ENCODE measurements around the gene ST3GAL3. TPM values are rescaled to one million over a fixed set of nuclear protein-coding genes. Genes with fewer than 3 reads are reported as not detected.

ST3GAL3 gene
- total RNA-seq, 1 experiment from 2014 or later = 8.3 TPM

GRCh38 chr1:43830802-43831201 lies 123.5 kb downstream of the ST3GAL3 start:
- Mint-ChIP-seq H3K4me1 (peaks cover 38 to 43% of the 10 kb centered on the region in 2 experiments), H3K36me3 (ENCODE audit: insufficient read depth in 1 of 3, low read depth in 3 of 3) (peaks cover 0 to 2% (median 0%) of the 10 kb centered on the region in 3 experiments; a peak in 2 of 7 replicates), H3K9me3 (no peaks in the 10 kb centered on the region; a peak in 1 of 5 replicates), H3K27ac (no peak overlapping the region), H3K4me3 (no peak overlapping the region), H3K27me3 (ENCODE audit: low read depth) (no peaks in the 10 kb centered on the region)
- Histone ChIP-seq H3K18ac (ENCODE audit: insufficient read length, low read depth, low read length) (no peak overlapping the region), H3K27ac (ENCODE audit: insufficient read length, low read depth, low read length) (no peak overlapping the region), H3K23me2 (ENCODE audit: insufficient read length, low read depth, low read length, poor library complexity, severe bottlenecking) (no peaks in the 10 kb centered on the region), H3K4me2 (ENCODE audit: insufficient read depth, insufficient read length, low read length) (no peak overlapping the region), H3T11ph (ENCODE audit: low read length) (no peak overlapping the region), H3K4ac (ENCODE audit: low read depth, low read length) (no peak overlapping the region), H2BK15ac (ENCODE audit: low read depth, low read length) (no peak overlapping the region), H2AK5ac (ENCODE audit: insufficient read length, low read length) (no peak overlapping the region), H4K5ac (ENCODE audit: insufficient read length, low read depth, low read length) (no peak overlapping the region), H3K9ac (ENCODE audit: extremely low read depth, insufficient read length, low read length) (no peak overlapping the region), H3K79me2 (ENCODE audit: insufficient read depth, low read length) (no peaks in the 10 kb centered on the region), H3K23ac (ENCODE audit: insufficient read length, low read depth, low read length) (no peak overlapping the region), H3K14ac (ENCODE audit: insufficient read depth, low read length) (no peak overlapping the region), H4K20me1 (ENCODE audit: control insufficient read depth, insufficient read depth, insufficient read length) (no peaks in the 10 kb centered on the region), H3K9me3 (ENCODE audit: control insufficient read depth, low read depth, low read length) (no peaks in the 10 kb centered on the region), H3K4me1 (ENCODE audit: insufficient read depth, low read length) (peaks cover 21% of the 10 kb centered on the region), H4K91ac (ENCODE audit: insufficient read length, low read depth, low read length) (no peak overlapping the region), H3K79me1 (ENCODE audit: insufficient read depth, low read depth, low read length, poor library complexity, severe bottlenecking) (no peaks in the 10 kb centered on the region), H3K56ac (ENCODE audit: insufficient read length, low read depth, low read length) (no peak overlapping the region), H4K8ac (replicated peaks; ENCODE audit: insufficient read length, low read depth, low read length) (no peak overlapping the region), H2BK5ac (ENCODE audit: insufficient read length, low read length) (no peak overlapping the region), H2AFZ (ENCODE audit: low read length) (no peak overlapping the region), H2BK120ac (ENCODE audit: low read depth, low read length, poor library complexity, severe bottlenecking) (no peak overlapping the region), H2BK12ac (ENCODE audit: insufficient read length, low read depth, low read length) (no peak overlapping the region), H3K27me3 (ENCODE audit: insufficient read depth, low read length) (no peaks in the 10 kb centered on the region), H2BK20ac (ENCODE audit: low read depth, low read length, poor library complexity, severe bottlenecking) (no peak overlapping the region)
- no peak for TF ChIP-seq CTCF (conservative IDR thresholded peaks at IDR 0.05)
- no peak for DNase-seq
